GM19467 (cell line): ENCODE measurements around the gene AMER3.

Source experiments
- ATAC-seq: cut with Tn5 transposase; IDR thresholded peaks from one replicate; pipeline ENCODE4 v1.9.1; 2021; ENCODE audit warnings: mild to moderate bottlenecking, moderate library complexity; ENCODE audit not compliant: unreplicated experiment

AMER3 gene

DNA sequence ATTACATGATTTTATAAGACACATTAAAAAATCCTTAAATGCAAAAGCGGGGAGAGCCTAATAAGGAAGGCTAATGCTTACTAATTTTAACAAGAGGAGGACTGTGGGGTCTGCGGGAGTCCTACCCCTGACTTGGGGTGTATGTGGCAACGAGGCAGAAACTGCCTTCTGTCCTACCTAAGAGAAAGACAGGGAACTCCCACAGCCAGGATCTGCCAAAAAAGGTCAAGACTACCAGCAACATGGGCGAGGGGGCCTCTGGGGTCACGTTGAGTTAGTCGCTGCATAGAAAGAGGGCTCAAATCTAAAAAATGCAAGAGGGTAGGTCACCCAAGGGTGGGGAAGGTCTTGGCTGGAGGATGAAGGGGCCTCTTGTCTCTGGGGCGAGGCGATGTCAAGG lies 529 bp upstream of the AMER3 start:
- no peak for ATAC-seq

DNA sequence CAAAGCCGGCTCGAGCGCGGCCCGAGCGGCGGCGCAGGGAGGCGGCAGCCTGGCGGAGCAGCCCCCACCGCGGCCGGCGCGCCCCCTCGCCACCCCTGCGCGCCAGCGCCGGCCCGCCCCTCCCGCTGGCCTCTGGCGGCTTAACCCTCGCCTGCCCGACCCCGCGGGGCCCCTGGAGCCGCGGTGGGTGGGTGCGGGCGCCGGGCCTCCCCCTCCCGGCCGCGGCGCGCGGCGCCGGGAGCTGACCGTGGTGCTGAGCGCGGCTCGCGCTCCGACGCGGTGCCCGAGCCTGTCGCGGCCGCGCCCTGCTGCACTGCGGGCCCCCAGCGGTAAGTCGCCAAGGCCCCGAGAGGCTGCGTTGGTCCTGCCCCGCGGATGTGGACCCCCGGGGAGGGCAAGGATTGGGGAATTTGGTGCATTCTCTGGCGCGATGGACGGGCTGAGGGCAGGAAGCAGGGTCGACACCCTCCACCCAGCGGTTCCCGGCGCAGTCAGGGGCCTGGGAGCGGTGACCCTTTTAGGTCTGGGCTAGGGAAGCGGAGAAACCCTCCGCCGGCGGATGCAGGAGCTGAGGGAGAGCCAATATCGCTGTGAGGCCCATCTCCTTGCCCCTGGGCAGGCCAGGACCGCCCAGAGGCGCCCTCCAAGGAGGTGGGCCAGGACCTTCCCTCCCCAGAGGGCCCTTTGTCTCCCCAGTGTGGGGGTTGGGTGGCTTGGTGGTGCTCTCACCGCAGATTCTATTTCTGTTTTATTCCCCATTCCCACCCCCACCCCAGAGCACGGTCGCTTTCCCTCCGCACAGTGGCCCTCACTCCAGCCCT lies 923 bp downstream of the AMER3 start:
- ATAC-seq, result no peak

DNA sequence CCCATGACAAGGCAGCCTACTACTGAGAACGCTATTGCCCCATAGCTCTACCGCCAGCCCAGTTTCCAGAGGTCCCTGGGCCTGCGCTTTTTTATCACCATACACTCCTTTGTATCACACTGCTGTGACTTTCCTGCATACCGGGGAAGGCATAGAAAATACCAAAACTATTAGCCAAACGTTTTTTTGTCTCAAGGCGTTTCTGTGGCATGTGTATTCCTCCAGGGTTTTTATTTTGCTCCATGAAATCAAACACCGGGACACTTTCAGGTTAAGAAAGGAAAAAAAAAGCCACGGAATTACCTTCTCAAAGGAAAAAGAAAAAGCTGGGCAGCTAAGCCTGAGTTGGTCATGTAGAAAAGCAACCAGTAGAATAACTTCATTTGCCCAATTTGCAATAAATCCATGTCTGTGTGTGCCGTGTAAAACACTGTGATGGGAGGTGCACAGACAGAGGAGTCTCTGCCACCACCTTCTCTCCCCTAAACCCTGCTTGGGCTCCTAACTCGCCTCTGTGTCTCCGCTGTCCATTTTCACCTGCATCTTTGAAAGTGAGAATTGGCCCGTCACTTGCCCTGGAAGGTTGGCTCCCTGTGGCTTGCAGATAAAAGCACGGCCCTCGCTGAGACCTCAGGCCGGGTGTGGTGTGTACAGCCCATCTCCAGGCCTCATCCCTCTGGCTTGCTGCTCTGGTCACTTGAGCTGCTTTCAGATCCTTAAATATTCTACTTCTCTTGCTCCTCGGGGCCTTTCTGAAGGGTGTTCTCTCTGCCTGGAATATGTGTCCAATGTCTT lies 1.7 kb downstream of the AMER3 start:
- ATAC-seq, result no peak

DNA sequence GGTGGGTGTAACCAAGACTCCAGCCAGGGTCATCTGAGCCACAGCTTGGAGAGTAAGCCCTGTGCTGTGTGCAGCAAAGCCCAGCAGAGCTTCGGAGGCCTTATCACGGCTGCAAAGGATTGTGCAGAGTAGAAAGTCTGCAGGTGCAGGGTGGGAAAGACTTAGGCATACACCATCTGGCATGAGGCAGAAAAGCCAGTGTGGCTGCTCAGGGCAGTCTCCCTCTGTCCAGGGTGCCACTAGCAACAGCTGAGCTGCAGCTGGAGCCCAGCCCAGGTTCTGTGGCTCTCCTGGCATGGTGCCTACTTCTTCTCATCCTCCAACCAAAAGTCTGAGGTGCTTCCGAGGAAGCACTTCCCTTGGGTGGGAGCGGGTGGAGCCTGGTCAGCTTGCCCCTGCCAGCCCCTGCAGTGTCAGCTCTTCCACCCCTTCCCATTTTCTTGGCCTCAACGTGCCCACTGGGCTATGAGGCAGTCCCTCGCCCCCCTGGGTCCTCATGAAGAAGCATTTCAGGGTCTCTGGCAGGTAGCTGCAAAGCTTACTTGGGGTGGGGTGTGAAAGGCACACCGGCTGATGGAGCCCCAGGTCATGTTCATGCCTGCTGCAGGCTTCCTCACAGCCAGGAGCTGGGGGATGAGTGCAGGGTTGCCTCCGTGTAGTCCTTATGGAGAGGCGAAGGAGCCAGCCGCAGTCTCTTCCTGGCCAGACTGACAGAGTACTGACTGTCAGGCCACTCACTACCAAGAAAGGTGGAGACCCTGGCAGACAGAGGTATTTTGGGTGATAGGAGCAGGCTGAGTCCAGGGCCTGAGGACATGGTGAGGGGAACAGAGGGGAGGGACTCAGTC lies 4.8 kb downstream of the AMER3 start:
- no peak for ATAC-seq

DNA sequence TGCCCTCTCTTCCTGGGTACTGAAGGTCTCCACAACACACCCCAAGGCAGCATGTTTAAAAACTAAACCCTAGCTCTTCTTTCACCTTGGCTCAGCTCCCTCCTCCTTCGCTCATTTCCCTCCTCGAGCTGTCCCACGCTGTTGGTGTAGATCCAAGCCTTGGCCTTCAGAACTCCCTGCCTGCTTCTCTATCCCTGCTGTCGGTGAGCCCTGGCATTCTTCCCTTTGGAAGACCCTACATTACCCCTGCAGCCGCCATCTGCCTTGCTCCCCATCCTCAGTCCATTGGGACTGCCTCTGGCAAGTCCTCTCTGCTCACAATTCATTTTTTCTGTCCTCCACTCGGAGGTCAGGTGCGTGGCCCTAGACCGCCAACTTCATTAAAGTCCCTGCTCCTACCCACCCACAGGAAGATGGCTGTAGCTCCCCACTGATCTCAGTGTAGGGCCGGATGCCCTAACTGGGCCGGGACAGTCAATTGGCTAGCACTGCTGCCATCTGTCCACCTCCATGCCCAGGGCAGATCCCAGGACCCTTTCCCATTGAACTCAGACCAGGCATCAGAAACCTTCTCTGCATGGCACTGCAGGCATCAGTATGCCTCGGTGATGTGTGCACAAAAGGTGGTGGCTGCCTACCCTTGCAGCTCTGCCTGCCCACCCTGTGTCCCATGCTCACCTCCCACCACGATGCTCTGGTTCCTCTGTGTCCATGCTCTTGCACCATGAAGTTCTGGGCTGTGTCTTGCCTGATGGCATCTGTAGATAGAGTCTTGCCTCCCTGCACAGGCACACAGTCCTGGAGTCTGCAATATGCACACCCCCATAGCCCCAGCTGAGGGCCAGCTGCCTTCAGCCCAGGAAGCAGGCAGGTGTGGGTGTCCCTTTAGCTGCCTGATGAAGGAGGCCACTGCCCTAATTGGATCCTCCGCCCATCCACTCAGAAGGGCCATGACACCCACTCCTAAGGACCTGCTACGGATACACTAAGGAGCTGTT lies 5.7 kb downstream of the AMER3 start:
- no peak for ATAC-seq

DNA sequence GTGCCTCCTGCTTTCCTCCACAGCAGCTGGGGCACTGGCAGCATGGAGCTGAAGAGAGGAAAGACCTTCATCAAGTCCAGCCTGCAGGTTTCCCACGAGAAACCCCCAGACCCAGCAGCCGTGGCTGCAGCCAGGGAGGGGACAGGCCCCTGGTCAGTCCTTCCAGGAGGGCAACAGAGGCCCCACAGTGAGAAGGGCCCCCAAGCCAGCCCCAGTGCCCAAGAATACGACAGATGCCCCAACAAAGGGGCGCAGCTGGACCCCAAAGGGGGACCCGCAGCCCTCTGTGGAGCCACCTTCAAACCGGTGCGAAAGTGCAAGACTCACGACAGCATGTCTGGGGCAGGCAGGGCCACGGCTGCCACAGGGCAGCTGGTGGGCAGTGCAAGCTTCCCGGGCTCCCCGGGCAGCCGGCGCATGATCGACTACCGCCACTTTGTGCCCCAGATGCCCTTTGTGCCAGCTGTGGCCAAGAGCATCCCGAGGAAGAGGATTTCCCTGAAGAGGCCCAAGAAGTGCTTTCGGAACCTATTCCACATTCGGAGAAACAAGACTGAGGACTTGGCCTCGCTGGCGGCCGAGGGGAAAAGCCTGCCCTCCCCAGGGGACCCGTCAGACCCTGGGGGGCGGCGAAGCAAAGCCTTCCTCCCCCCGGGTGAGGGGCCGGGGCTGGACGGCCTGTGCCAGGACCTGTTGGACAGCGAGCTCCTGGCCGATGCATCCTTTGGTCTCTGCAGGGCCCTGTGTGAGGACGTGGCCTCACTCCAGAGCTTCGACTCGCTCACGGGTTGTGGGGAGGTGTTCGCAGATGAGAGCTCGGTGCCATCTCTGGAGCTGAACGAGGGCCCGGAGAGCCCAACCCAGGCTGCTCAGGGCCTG lies 6.9 kb downstream of the AMER3 start:
- ATAC-seq, result no peak

DNA sequence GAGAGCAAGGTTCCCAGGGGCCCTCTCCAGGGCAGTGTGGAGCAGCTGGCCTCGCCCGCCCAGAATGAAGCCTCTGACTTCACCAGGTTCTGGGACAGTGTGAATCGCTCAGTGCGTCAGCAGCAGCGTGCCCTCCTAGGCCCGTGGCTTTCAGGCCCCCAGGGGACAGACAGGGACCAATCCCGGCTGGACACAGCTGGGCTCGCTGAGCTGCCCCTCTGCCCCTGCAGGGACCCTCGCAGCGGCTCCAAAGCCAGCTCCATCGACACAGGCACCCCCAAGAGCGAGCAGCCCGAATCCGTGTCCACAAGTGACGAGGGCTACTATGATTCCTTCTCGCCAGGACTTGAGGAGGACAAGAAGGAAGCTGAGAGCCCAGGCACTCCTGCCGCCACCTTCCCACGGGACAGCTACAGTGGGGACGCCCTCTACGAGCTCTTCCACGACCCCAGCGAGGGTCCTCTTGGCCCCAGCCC lies 7.6 kb downstream of the AMER3 start:
- ATAC-seq, result no peak

DNA sequence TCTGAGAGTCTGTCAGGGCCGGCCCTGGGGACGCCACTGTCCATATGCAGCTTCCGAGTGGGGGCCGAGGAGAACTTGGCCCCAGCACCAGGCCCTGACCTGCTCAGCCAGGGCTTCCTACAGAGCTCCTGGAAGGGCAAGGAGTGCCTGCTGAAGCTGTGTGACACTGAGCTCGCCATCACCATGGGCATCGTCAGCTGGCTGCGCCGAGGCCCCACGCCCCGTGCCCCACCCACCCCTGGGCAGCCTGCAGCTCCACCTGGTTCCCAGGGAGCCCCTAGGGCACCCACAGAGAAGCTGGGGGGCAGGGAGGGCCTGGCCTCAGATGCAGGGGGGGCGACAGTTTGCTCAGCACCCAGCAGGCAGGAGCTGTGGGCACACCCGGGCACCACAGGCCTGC lies 8.1 kb downstream of the AMER3 start:
- no peak for ATAC-seq

DNA sequence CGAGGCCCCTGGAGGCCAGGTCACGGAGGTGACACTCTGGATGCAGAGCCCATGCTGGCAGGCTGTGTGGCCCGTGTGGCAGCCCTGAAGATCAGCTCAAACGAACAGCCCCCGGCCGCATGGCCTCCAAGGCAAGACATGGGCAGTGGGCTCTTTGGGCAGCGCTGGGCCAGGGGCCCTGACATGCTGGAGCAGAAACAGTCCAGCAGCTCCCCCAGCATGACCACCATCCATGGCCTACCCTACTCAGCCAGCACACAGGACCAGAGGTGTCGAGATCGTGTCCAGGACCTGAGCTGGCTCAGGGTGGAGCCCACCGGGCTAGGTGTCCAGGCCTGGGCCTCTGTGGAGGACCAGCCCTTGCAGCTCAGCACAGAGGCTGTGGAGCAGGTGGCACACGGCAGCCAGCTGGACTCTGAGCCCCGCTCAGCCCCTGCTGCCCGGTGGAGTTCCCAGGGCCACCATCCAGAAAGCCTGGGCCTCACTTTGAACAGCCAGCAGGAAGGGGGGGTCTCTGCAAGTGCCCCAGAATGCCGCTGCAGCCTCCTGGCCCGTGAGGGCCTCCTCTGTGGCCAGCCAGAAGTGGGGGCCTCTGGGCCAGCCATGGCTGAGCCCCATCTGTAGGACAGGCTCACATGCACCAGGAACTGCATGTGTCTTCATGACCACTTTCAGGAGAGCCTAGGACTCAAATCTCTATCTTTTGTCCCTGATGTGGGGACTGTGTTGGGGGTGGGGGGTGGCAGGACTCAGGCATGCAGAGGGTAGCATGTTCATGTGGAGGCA lies 8.9 kb downstream of the AMER3 start:
- no peak for ATAC-seq

DNA sequence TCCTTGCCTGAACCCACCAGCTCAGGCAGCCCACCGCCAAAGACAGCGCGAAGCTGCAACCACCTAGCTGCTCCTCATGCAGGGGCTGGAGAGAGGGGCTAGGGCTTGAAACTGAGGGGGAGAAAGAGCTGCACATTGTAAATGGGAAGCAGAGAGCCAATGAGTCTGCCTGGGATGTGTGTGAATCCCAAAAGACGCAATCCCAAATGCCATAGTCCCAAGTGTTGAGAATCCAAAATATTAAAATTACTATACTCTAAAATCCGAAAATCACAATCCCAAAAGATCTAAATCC lies 9.4 kb downstream of the AMER3 start:
- ATAC-seq, result no peak

DNA sequence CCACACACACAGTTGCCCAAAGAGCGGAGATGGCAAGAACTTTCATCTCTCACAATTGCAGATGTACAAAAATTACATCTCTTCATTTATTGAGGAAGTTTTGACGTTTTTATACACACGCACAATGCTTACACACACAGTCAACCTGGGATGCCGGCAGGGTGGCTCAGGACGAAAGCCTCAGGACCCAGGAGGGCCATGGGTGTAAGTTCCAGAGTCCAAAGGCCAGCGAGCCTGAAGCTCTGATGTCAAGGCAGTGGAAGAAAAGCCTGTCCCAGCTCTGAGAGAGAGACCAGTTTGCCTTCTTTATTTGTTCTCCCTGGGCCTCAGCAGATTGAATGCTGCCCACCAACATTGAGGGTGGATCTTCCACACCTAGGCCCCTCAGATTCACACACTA lies 10.1 kb downstream of the AMER3 start:
- no peak for ATAC-seq

DNA sequence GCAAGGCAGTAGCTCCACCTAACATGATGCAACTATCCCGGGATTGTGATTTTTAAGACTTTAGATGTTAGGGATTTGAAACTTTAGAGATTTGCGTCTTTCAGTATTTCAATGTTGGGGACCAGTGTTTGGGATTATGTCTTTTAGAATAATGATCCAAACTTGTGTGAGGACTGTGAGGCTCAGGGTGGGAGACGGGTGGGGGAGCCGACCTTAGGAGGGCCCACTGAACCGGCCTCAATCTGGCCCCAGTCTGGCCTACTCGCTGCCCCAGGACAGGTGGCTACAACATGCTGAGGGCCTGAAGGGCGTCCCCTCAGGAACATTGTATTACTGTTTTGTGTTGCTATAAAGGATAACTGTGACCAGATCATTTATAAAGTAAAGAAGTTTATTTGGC lies 10.7 kb downstream of the AMER3 start:
- ATAC-seq, result no peak

DNA sequence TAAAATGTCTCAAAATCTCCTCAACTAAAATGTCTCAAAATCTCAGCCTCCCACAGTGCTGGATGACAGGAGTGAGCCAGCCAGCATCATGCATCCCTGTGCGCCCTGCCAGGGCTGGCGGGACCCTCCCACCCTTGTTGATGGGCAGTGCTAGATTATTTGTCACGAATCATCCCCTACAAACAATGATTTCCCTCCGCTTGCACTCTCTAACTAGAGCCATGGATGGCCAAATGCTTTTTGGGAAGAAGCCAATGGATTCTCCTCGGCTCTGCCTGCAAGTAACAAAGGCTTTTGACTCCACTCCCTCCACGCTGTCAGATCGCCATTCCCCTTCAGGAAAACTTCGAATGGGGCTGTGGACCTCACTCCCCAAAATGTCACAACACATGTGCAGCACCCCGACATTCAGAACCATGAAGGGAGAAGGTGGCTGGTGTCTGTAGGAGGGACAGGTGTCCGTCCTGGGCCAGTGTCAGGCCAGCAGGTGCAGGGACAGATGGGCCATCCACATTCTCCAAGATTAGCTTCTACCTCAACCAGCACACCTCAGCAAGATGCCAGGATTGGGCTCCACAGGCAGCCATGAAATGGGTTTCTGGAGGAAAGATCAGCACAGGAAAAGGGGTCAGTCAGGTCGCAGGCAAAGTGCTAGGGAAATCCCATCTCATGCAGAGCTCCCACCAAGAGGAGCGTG lies 11.5 kb downstream of the AMER3 start:
- no peak for ATAC-seq

DNA sequence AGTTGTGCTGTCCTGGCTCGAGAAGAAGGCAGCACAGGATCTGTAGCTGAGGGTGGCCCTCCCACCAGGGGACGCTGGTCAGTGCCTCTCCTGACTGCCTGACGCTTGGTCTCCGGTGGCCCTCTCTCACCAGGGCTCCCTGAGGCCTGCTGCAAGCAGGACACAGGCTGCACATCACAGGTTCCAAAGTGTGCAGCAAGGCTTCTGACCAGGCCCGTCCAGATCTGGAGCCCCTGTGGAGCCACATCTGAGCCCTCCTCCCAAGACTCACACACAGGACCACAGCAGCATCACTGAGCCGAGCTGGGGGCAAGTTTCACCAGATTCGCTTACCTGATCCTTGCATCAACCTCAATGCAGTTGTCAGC lies 12.1 kb downstream of the AMER3 start:
- ATAC-seq, result no peak

DNA sequence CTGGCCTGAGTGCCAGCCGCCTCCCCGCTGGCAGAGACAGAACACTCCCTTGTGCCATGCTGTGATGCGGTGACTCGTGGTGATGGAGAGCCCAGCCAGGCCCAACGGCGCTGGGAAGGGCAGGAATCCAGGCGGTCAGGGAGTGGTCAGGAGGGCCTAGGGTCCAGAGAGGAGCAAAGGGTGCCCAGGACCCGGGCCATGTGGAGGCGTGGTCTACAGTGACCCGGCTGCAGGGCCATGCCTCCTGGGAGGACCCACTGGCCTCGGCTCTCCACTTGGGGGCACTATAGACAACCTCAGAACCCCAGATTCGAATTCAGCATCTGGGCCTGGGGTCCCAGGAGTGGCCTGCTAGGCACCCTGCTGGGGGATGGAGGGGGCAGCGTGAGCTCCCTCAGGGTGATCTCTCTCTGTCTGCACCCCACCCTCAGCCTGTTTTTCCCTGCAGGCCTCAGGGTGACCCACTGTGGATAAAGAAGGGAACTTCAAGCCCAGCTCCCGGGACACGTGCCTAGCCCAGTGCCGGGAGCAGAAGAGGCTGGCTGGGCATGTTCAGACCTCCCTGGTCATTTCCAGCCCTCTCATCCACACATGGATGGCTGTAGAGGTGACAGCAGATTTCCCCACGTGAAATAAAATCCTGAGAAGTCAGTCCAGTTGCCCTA lies 13.0 kb downstream of the AMER3 start:
- ATAC-seq, result no peak

DNA sequence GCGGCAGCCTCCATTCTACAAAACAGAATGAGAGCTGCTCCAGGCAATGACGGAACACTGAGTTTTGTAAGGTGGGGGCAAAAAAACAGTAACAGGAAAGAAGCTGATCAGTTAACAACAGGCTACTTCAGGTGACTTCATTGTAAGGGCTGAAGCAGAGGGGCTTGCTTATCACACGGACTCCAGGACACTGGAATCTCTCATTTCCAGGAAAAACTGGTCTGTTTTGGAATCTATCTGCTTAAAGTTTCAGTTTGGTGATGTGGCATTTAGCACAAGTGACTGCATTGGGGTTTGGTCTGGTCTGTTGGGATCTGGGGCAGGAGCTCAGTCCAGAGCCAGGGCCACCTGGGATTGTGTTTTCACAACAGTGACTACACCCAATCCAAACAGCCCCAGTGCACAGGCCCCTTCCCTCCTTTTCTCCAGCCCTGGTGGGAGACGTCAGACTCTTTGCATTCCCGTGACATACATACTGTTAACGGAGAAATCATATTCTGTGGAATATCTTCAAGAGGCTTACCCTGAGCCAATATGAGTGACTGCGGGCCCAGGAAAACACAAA lies 14.1 kb downstream of the AMER3 start:
- ATAC-seq, result no peak

DNA sequence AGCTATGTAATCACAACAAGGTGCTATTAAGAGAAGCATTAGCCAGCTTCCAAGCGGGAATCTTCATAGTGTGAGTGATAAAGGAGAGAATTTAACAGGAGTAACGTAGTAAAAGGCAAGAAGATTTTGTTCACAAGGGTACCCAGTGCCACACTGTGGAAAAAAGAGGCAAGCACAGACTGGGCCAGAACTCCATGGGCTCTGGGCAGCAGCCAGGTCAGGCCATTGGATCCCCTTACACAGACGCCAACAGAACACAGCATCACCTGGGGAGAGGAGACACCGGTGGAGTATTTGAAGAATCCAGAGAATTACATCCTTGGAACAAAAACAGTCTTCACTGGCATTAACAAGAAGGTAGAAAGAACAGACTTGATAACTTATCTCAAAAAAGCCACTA lies 21.2 kb downstream of the AMER3 start:
- ATAC-seq, result no peak
